GM23338 (cell line): ENCODE results near the gene GPRC5B.

Experiments used
- CREB1 ChIP-seq: fragments of 250-450 bp; sonication (Bioruptor Pico); IDR thresholded peaks from 2 replicates; pipeline ENCODE4 v1.5.0; 2020; ENCODE audit warnings: low read depth, mild to moderate bottlenecking, moderate library complexity
- EZH2 ChIP-seq: fragments of 200-600 bp; sonication (generic); IDR thresholded peaks from one replicate; pipeline ENCODE4 v1.8.0; 2017; ENCODE audit warnings: antibody characterized with exemption, mild to moderate bottlenecking, low read depth; ENCODE audit not compliant: unreplicated experiment
- EZH2phosphoT487 ChIP-seq: fragments of 200-600 bp; sonication (generic); IDR thresholded peaks from one replicate; pipeline ENCODE4 v1.8.1; 2018; ENCODE audit warnings: antibody characterized with exemption; ENCODE audit not compliant: unreplicated experiment
- JUNB ChIP-seq: IDR thresholded peaks from one replicate; pipeline ENCODE4 v1.6.1; 2016; ENCODE audit warnings: antibody characterized with exemption; ENCODE audit not compliant: unreplicated experiment
- POLR2AphosphoS5 ChIP-seq: IDR thresholded peaks from 2 replicates; pipeline ENCODE4 v1.6.1; 2016; ENCODE audit warnings: antibody characterized with exemption, low read depth
- STAT1 ChIP-seq: IDR thresholded peaks from one replicate; pipeline ENCODE4 v1.6.1; 2016; ENCODE audit warnings: antibody characterized with exemption; ENCODE audit not compliant: unreplicated experiment
- ZNF114 ChIP-seq: fragments of 250-450 bp; sonication (Bioruptor Pico); IDR thresholded peaks from 2 replicates; pipeline ENCODE4 v1.5.0; 2020; ENCODE audit warnings: mild to moderate bottlenecking, moderate library complexity
- ZNF331 ChIP-seq: fragments of 250-450 bp; sonication (Bioruptor Pico); IDR thresholded peaks from 2 replicates; pipeline ENCODE4 v1.5.0; 2020; ENCODE audit warnings: low read depth, mild to moderate bottlenecking, moderate library complexity
- TF ChIP-seq, protein P1 (sequence below), 2 experiments: fragments of 200-600 bp in 1 of 2; sonication (generic) in 1 of 2; conservative IDR thresholded peaks; 2 replicates each; pipeline versions ENCODE4 v1.5.1 to v1.6.1; 2016 to 2017; ENCODE audit warnings: antibody characterized with exemption in 2 of 2, low read depth in 2 of 2, mild to moderate bottlenecking in 2 of 2, moderate library complexity in 1 of 2
- TF ChIP-seq, protein P2 (sequence below): IDR thresholded peaks from one replicate; pipeline ENCODE4 v1.6.1; 2018; ENCODE audit warnings: antibody characterized with exemption; ENCODE audit not compliant: unreplicated experiment
- TF ChIP-seq, protein P3 (sequence below): IDR thresholded peaks from 2 replicates; pipeline ENCODE4 v1.6.1; 2016; ENCODE audit warnings: antibody characterized with exemption

DNA sequence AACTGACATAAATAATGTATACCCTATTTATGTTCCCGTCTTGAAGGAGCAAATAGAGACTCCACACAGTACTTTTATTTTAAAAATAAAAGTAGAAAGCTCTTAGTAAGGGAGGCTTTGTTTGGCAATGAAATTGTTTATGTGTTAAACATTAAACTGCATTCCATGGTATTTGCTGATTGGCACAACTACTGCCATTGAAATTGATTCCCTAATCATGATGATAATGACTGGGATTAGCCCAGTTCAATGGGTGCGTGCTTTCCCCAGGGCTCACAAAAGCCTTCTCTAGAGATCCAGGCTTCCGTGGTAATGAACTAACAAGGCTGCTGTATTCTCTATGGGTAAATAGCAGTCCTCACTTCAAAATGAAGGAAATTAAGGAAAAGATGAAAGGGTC is 67.5 kb downstream of the GPRC5B start:
- TF ChIP-seq, protein P1, sequence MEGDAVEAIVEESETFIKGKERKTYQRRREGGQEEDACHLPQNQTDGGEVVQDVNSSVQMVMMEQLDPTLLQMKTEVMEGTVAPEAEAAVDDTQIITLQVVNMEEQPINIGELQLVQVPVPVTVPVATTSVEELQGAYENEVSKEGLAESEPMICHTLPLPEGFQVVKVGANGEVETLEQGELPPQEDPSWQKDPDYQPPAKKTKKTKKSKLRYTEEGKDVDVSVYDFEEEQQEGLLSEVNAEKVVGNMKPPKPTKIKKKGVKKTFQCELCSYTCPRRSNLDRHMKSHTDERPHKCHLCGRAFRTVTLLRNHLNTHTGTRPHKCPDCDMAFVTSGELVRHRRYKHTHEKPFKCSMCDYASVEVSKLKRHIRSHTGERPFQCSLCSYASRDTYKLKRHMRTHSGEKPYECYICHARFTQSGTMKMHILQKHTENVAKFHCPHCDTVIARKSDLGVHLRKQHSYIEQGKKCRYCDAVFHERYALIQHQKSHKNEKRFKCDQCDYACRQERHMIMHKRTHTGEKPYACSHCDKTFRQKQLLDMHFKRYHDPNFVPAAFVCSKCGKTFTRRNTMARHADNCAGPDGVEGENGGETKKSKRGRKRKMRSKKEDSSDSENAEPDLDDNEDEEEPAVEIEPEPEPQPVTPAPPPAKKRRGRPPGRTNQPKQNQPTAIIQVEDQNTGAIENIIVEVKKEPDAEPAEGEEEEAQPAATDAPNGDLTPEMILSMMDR (conservative IDR thresholded peaks at IDR 0.05; ENCODE audit: low read depth in 2 of 2): no peak
- TF ChIP-seq CREB1 (CRISPR knock-in tag): no peak
- no peak for TF ChIP-seq EZH2
- no peak for TF ChIP-seq EZH2phosphoT487
- no peak for TF ChIP-seq POLR2AphosphoS5
- TF ChIP-seq ZNF331: no peak
- no peak for TF ChIP-seq ZNF114
- no peak for TF ChIP-seq JUNB
- TF ChIP-seq, protein P2, sequence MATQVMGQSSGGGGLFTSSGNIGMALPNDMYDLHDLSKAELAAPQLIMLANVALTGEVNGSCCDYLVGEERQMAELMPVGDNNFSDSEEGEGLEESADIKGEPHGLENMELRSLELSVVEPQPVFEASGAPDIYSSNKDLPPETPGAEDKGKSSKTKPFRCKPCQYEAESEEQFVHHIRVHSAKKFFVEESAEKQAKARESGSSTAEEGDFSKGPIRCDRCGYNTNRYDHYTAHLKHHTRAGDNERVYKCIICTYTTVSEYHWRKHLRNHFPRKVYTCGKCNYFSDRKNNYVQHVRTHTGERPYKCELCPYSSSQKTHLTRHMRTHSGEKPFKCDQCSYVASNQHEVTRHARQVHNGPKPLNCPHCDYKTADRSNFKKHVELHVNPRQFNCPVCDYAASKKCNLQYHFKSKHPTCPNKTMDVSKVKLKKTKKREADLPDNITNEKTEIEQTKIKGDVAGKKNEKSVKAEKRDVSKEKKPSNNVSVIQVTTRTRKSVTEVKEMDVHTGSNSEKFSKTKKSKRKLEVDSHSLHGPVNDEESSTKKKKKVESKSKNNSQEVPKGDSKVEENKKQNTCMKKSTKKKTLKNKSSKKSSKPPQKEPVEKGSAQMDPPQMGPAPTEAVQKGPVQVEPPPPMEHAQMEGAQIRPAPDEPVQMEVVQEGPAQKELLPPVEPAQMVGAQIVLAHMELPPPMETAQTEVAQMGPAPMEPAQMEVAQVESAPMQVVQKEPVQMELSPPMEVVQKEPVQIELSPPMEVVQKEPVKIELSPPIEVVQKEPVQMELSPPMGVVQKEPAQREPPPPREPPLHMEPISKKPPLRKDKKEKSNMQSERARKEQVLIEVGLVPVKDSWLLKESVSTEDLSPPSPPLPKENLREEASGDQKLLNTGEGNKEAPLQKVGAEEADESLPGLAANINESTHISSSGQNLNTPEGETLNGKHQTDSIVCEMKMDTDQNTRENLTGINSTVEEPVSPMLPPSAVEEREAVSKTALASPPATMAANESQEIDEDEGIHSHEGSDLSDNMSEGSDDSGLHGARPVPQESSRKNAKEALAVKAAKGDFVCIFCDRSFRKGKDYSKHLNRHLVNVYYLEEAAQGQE: no peak
- TF ChIP-seq STAT1: no peak
- TF ChIP-seq, protein P3, sequence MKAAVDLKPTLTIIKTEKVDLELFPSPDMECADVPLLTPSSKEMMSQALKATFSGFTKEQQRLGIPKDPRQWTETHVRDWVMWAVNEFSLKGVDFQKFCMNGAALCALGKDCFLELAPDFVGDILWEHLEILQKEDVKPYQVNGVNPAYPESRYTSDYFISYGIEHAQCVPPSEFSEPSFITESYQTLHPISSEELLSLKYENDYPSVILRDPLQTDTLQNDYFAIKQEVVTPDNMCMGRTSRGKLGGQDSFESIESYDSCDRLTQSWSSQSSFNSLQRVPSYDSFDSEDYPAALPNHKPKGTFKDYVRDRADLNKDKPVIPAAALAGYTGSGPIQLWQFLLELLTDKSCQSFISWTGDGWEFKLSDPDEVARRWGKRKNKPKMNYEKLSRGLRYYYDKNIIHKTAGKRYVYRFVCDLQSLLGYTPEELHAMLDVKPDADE: no peak
